Stimulated activated CD4-positive, alpha-beta T cell treated with anti-CD3 and anti-CD28 coated beads, Interleukin-12 subunit alpha, Interleukin-12 subunit beta, amount 100 ng/mL, for 24 hours (primary cell): ENCODE data around the gene CHERP.
"Not testable (repeated sequence)": the region's sequence is repeated elsewhere in the genome, so short reads cannot be mapped to it uniquely, and the experiment has no call there.

Experiments
- DNase-seq, 2 experiments: peaks; one replicate each; pipeline ENCODE4 v3.0.0-alpha.2; 2020; ENCODE audit warnings: low read depth in 2 of 2

Gene CHERP

DNA sequence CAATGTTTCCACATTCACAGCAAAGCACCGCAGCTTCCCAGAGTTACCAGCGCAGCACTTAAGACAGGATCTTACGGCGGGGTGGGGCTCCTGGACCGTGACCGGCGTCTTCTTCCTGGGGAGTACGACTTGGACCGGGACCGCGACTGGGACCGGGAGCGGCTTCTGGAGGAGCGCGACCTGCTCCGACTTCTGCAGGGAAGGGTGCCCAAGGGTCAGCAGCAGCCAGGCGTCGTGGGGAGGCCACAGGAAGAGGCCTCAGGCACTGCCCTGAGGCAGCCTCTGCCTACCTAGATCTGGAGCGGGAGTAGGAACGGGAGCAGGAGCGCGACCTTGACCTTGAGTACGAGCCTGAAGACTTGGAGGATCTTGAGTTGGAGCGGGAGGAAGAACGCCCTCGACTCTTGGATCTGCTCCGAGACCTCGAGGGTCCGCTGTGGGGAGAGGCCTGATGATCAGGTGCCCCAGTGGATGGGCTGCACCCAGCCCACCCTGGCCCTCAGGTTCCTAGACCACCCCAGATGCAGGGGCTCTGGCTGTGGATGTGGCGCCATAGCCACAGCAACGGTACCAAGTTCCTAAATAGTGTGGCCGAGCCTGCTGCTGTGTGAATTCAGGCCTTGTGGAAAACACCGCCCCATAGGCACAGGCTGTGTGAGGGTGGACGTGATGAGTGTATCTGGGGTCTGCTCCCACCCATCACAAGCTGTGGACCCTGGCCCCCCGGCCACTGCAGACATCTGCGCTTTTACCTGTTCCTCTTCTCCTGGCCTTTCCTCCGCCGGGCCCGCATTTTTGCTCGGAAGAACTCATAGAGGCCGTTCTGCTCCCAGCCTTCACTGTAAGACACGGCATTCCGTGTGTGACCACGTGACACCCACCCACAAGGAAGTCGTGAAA, 21.9 kb downstream of the CHERP start:
- no peak for DNase-seq

DNA sequence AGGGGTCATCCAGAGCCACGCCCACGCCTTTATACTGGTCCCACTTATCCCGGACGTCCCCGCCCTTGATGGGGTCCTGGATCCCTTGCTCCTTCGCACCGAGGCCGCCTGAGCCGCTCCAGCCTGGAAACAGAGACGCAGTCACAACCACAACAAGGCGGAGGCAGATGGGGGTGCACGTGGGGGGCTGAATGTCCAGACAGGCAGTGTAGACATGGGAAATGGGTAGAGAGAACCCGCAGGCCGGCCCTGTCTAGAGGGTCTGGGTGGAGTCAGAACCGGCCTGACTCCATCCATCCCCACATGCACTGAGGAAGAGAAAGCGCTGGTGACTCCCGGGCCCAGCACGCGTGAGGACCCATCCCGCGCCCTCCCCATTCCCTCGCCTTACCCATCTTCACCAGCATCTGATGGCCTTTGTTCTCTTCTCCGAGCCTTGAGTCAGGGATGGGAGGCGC, 23.0 kb downstream of the CHERP start:
- no peak for DNase-seq

DNA sequence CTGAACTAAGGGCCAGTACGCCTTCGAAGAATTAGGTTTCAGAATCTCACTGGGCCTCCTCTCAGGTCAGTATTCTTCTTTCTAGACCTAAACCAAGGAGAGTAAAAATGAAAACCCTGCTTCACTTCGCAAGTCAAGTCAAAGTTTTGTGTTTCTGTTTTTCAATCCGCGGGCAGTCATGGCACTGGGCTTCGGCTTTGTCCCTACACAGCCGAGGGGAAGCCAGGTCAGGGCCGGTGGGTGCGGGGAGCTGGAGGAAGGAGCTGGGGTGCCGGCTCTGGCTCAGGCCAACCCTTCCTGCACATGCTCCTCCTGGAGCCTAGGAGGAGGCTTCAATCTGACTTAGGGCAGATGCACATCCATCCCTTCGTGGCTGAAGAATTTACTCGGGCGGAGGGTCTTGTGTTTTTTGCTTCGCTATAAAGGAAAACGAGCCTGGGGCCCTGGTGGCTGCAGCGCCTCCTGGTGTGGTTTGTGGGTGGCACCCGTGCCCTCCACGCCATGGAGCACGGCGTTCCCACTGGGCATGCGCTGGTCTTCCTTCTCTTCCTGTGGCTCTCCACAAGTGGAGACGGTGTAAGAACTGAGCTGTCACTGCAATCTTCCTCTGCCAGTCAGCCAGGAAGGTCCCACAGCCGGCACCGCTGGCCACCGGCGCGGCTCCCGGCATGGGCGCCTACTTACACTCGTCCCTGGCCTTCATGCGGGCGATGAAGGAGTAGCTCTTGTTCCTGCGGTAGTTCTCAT, 23.6 kb downstream of the CHERP start:
- no peak for DNase-seq

DNA sequence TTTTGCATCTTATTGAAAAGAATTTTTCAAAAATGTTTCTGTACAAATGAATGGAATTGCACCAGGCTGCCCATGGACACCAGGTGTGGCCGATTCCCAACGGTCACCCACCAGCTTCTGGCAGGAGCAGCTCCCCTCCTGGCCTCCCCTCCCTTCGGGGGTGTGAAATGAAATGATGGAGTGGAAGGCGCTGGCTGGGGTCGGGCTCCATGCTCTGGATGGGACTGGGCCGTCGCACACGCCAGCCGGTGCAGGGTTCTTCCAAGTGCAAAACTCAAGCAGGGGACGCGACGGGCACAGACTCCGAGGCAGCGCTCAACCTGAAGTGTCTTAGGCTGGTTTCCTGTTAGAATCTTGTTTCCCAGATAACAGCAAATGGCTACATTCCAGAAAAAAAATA, 24.2 kb downstream of the CHERP start:
- DNase-seq = no peak

DNA sequence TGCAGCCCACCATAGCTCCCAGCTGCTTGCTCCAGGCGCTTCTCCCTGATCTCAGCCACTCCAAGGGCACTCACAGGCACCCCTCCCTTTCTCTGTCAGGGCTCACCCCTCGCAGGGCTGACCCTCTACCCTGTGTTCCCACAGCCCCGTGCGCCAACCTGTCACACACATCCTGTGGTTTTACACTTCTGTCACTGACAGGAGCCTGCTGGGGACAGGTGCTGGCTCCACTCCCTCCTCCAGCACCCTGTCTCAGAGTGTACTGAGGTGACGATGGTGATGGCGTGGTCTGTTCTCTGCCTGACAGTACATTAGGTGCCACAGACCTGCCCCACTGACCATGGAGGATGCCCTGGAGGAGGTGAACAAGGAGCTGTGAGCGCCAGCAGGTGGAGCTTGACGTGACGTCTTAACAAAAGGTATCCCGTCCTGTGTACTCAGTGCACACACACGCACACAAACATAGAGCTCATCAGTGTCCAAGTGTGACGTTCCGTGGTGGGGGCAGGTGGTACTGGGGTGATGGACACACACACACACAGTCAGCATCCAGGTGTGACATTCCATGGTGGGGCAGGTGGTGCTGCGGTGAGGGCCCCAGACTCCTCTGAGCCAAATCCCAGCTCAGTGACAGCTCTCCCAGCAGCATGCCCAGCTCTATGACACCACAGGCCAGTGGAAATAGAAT, 25.2 kb downstream of the CHERP start:
- no peak for DNase-seq

DNA sequence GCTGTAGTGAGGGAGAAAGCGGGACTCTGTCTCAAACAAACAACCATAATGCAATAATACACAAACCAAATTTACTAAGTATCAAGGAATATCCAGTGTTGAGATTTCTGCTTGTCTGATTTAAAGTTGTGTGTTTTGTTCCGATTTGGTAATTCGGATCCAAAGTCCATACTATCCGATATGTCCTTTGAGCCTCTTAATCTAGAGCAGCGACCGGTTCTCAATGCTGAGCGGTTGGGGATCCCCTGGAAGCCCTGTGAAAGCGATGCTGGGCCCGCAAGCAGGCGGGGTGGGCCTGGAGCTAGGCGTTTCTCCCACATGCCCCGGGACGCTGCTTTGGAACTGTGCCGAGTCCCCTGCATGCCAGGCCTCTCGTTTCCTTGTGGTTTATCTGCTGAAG, 25.9 kb downstream of the CHERP start:
- DNase-seq = no peak

DNA sequence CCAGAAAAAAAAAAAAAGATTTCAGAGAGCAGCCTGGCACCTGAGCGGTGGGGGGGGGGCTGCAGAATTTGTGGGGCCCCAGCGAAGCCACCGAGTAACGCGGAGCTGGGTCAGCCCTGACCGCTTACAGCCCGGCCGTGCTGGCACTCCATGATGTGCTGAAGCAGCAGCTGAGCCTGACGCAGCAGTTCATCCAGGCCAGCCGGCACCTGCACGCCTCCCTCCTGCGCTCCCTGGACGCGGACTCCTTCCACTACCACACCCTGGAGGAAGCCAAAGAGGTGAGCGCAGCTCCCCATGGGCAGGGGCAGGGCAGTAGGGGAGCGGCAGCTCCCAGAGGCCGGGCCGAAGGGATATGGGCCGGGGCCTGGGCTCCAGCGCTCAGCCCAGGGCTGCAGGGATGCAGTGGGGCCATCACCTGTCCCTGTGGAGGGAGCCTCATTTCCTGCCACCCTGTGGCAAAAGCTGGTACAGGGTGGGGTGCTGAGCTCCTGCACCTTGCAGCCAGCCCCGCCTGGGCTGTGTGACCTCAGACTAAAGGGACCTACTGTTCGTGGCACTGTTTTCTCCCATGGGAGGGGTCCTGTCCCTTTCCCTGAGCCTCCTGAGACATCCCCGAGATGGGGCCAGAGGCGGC, 27.7 kb downstream of the CHERP start:
- no peak for DNase-seq

DNA sequence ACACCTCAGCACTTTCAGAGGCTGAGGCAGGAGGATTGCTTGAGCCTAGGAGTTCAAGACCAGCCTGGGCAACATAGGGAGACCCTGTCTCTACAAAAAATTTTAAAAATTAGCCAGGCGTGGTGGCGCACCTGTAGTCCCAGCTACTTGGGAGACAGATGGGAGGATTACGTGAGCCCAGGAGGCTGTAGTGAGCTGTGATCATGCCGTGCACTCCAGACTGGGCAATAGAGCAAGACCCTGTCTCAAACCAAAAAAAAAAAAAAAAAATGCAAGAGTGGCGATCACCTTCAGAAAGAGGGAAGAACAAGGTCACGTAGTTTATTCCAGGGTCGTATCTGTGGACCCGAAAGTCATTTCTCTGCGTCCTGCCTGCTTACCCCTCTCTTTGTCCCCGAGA, 29.6 kb downstream of the CHERP start:
- not testable (repeated sequence) for DNase-seq

DNA sequence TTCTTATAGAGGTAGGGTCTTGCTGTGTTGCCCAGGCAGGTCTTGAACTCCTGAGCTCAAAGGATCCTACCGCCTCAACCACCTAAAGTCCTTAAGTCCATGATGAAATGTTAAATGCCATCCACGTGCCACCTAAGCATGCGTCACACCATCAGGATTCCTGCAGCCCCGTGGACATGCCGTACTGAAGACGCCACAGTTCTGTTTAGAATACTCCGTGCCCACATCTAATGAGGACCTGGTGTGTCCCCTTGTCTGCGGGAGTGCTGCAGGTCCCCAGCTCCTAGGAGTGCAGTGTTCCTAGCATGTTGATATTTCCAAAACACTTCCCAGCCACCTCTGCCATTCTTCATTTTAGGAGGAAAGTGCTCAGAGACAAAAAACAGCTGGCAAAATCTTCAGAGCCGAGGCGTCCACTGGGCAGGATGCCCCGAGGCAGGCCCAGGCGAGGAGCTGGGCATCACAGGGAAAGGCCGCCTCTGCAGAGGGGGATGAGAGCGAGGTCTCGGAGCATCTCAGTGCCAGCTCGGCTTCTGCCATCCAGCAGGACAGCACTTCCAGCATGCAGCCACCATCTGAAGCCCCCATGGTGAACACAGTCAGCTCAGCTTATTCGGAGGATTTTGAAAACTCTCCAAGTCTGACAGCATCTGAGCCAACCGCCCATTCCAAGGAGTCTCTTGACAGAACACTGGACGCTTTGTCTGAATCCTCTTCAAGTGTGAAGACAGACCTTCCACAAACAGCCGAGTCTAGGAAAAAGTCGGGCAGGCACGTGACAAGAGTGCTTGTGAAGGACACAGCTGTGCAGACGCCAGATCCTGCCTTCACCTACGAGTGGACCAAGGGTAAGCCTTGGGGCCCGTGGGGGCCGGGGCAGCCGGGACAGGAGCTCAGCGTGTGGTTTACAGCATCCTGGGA, 32.8 kb downstream of the CHERP start:
- DNase-seq = no peak

DNA sequence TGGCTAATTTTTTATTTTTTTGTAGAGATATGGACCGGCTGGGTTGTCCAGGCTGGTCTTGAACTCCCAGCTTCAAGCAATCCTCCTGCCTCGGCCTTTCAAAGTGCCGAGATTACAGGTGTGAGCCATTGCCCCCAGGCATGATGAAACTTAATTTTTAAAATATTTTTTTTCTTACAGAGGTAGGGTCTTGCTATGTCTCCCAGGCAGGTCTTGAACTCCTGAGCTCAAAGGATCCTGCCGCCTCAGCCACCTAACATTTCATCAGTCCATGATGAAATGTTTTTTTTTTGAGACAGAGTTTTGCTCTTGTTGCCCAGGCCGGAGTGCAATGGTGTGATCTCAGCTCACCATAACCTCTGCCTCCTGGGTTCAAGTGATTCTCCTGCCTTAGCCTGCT, 33.7 kb downstream of the CHERP start:
- no peak for DNase-seq

DNA sequence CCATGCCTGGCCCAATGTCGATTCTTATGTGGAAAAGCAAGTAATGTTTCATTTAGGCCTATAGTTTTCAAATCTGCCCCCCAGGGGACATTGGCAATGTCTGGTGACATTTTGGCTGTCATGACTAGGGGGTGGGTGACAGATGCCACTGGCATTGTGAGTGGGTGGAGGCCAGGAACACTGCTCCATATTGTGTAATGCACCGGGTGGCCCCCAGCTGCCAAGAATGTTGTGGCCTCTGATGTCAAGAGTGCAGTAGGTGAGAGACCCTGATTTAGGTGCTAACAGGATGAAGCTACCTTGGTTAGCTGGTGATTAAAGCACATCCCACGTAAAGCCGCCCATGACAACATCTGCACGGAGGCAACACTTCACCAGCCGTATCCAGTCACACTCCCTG, 35.3 kb downstream of the CHERP start:
- DNase-seq = no peak

DNA sequence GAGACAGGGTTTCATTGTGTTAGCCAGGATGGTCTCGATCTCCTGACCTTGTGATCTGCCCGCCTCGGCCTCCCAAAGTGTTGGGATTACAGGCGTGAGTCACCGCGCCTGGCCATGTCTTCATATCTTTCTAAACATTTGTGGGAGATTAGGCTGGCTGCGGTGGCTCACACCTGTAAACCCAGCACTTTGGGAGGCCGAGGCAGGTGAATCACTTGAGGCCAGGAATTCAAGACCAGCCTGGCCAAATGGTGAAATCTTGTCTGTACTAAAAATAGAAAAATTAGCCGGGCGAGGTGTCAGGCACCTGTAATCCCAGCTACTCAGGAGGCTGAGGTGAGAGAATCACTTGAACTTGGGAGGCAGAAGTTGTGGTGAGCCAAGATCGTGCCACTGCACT, 36.1 kb downstream of the CHERP start:
- not testable (repeated sequence) for DNase-seq

DNA sequence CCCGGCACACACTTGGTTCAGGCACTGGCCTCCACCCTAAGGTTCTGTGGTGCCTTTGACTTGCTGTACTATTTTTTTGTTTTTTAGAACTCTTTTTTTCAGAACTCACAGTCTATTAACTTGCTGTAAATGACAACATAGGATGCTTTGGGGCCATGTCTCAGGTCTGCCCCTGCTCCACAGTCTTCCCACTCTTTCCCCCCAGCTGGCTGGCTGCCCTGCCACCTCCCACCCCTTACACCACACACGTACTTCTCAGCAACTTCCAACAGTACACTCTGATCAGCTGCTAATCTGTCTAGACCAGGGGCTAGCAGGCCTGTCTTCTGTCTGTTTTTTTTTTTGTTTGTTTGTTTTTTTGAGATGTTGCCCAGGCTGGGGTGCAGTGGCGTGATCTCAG, 38.0 kb downstream of the CHERP start:
- no peak for DNase-seq

DNA sequence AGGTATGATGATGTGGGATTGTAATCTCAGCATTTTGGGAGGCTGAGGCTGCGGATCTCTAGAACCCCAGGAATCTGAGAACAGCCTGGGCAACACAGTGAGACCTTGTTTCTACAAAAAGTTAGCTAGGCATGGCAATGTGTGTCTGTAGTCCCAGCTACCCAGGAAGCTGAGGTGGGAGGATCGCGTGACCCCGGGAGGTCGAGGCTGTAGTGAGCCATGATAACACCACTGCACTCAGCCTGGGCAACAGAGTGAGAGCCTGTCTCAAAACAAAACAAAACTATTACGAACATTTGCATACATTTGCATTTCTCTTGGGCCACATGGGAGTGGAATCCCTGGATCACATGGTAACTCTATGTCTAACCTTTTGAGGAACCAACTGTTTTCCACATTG, 44.4 kb downstream of the CHERP start:
- no peak for DNase-seq

DNA sequence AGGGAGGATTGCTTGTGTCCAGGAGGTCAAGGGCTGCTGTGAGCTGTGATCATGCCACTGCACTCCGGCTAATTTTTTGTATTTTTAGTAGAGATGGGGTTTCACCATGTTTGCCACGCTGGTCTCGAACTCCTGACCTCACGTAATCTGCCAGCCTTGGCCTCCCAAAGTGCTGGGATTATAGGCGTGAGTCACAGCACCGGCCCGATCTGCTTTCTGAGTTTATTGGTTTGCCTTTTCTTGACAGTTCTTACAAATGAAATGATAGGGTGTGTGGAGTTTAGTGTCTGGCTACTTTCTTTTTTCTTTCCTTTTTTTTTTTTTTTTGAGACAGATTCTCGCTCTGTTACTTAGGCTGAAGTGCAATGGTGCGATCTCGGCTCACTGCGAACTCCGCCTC, 45.2 kb downstream of the CHERP start:
- no peak for DNase-seq

DNA sequence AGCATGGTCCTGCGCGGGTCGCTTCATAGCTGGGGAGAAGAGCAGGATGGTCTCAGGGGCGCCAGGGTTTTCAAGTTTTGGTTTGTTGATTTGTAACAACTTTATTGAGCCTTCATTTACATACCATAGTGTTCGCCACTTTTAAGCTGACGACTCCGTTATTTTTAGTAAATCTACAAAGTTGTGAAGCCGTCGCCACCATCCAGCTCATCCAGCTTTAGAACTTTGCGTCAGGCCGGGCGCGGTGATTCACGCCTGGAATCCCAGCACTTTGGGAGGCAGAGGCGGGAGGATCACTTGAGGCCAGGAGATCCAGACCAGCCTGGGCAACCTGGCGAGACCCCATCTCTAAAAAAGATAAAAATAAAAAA, 45.6 kb downstream of the CHERP start:
- no peak for DNase-seq

DNA sequence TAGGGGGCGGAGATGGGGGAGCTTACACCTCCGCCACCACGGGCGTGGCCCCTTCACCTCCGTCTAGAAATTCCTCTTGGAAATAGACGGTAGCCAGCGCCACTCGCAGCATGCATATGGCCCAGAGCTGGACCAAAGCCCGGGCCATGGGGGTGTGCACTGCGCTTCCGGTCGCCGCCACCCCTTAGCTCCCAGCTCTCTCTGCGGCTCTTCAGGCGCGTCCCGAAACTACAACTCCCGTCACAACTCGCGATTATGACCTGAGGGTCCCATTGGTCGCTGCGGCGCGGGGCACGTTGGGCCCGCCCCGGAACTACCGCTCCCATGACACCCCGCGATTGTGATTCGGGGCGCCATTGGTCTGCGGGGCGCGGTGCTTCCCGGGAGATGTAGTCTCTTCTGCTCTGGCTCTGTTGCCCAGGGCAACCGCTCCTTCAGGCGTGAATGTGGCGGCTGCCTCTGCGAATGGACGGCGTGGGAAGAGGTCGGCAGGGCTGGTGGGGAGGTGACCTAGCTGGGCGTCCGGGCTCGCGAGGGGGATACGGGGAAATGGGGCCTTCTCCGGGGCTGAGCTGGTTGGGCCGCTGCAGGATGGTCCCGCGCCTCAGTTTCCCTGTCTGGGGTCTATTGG, 46.1 kb downstream of the CHERP start, which contains the start of the genes C19orf44 and CALR3:
TSS of gene C19orf44 (plus strand) at position 413 of the 631 bp plus-strand sequence. CDS start 4,399 bp downstream, outside the sequence.
TSS of gene CALR3 (minus strand) at position 186 of the 631 bp plus-strand sequence. CDS start at position 148, 38 bp downstream.
- peak; percentile 95 for DNase-seq

DNA sequence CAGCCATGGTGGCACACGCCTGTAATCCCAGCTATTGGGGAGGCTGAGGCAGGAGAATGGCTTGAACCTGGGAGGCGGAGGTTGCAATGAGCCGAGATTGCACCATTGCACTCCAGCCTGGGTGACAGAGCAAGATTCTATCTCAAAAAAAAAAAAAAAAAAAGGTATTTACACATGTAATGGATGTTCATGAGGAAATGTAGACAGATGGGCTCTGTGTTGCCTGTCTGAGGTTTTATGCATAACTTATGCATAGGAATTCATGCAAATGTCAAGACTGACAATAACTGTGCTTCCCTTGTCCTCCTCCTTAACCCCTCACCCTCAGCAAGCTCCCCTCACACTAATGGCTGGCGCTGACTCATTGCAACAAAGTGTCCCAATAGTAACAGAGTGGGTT, 55.8 kb downstream of the CHERP start:
- not testable (repeated sequence) for DNase-seq

DNA sequence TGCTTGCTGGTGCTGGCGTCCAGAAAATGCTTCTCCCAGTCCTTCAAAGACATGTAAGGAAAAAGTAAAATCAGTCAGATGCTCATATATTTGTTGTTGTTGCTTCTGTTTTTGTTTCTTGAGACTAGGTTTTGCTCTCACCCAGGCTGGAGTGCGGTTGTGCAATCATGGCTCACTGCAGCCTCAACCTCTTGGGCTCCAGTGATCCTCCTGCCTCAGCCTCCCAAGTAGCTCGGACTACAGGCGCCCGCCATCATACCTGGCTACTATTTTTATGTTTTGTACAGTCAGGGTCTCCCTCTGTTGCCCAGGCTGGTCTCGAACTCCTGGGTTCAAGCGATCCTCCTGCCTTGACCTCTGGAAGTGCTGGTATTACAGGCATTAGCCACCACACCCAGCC, 59.5 kb downstream of the CHERP start:
- no peak for DNase-seq

DNA sequence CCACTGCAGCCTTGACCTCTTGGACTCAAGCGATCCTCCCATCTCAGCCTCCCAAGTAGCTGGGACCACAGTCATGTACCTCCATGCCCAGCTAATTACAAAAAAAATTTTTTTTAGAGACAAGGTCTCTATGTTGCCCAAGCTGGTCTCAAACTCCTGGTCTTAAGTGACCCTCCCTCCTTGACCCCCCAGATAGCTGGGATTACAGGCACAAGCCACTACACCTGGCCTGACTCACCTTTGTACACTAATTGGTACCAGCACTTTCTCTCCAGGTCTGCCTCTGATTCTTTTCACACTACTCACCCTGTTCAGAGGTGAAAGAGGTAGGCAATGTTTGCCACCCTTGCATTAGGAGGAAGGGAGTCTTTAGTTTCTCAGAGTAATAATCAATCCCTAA, 64.9 kb downstream of the CHERP start:
- no peak for DNase-seq
